ENCODE data around the gene PPP2R5D.

- TF ChIP-seq CTCF (IDR thresholded peaks at IDR 0.05; ENCODE audit: low read length): no peak
- TF ChIP-seq EZH2 (IDR thresholded peaks at IDR 0.05; ENCODE audit: borderline replicate concordance, low read length): no peak
Measured at GRCh38 chr6:43037197-43037596, 52.8 kb downstream of the PPP2R5D start.

Measured in OCI-LY1 (cell line).